ENCODE data around the gene POLR2M.

Gene POLR2M

DNA sequence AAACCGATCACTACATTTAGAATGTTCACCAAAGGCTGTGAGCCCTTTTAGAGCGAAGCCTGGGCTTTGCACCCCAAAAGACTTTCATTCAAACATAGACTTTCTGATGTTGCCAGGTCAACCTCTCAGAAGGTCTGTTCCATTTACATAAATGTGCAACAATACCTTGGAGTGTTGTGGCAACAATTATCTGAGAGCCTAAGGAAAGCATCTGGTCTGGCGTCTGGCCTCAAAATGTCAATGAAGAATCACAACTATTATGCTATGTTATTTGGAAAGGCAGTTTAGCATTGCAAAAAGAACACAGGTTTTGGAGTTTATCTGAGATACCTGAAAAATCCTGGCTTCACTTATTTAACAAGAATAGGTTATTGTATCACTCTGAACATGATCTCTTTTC lies 50.0 kb downstream of the POLR2M start:
- no peak for DNase-seq (ENCODE audit: low read depth)
- H3K4me3 ChIP-seq (replicated peaks; ENCODE audit: low read depth, low read length) = no peak overlapping the region
- no peak for TF ChIP-seq CTCF (IDR thresholded peaks at IDR 0.05; ENCODE audit: low read length, missing control alignments)

DNA sequence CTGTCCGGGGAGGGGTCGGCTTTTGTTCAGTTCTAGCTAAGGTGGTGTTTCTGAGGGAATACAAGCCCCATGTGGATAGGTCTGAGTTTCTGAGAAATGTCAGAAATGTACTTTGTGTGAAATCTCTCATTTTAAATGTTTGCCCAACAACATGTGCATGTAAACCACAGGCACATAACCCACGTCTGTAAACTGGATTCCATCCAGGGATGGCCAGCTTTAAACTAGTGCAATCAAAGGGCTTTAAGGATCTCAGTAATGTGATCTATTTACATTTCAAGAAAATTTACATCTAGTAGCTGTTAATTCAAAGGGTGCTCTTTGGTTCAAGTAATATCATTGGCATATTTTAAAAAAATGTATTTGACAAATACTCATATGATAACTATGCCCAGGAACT lies 52.0 kb downstream of the POLR2M start:
- DNase-seq (ENCODE audit: low read depth) = no peak
- no peak overlapping the region for H3K4me3 ChIP-seq (replicated peaks; ENCODE audit: low read depth, low read length)
- no peak for TF ChIP-seq CTCF (IDR thresholded peaks at IDR 0.05; ENCODE audit: low read length, missing control alignments)

- no peak for TF ChIP-seq CTCF (IDR thresholded peaks at IDR 0.05; ENCODE audit: low read length, missing control alignments)
- no peak overlapping the region for H3K4me3 ChIP-seq (replicated peaks; ENCODE audit: low read depth, low read length)
- no peak for DNase-seq (ENCODE audit: low read depth)
Measured at GRCh38 chr15:57761562-57761961, 55.0 kb downstream of the POLR2M start.

DNA sequence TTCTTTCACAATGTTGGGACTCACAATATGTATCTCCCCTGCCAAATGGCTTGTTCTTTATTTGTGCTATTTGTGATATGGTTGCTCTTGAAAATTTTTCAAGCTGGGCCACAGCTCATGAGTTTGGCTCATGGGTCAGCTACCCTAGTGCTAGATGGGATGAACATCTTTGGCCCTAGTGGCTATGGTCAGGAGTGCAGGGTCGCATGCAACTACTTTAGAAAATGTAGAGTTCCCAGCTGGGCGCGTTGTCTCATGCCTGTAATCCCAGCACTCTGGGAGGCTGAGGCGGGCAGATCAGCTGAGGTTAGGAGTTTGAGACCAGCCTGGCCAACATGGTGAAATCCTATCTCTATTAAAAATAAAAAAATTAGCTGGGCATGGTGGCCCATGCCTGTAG lies 55.8 kb downstream of the POLR2M start:
- no peak overlapping the region for H3K4me3 ChIP-seq (replicated peaks; ENCODE audit: low read depth, low read length)
- peak; percentile 15 for TF ChIP-seq CTCF (IDR thresholded peaks at IDR 0.05; ENCODE audit: low read length, missing control alignments)
- DNase-seq (ENCODE audit: low read depth) = no peak

GRCh38 chr15:57763176-57763964 lies 56.9 kb downstream of the POLR2M start:
- TF ChIP-seq CTCF (IDR thresholded peaks at IDR 0.05; ENCODE audit: low read length, missing control alignments) = no peak
- no peak overlapping the region for H3K4me3 ChIP-seq (replicated peaks; ENCODE audit: low read depth, low read length)
- no peak for DNase-seq (ENCODE audit: low read depth)
